Inflammatory macrophage treated with lipopolysaccharide for 1 hour (primary cell): ENCODE results near the gene TMPRSS11E.
"Not testable (repeated sequence)": the region's sequence is repeated elsewhere in the genome, so short reads cannot be mapped to it uniquely, and the experiment has no call there.

Experiments used
- DNase-seq, 2 donors: peaks; one replicate each; pipeline ENCODE4 v3.0.0-alpha.2; 2020 to 2022

TMPRSS11E gene

DNA sequence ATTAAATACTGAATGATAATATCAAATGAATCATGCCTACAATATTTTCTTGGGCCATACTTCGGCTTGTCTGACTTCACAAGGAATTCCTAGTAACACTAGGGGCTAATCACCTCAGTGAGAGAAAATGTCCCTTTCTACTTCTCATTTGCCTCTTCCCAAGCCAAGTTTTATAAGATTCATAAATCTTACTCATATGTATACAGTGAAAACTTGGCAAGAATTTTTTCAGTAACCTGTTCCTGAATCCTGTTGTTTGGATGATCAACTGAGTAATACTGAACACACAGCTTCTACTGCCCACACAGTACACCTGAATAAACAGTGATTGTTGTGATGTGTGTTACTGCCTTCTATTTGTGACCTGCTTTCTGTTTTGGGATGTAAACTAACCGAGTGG, 16.5 kb downstream of the TMPRSS11E start:
- DNase-seq = no peak

DNA sequence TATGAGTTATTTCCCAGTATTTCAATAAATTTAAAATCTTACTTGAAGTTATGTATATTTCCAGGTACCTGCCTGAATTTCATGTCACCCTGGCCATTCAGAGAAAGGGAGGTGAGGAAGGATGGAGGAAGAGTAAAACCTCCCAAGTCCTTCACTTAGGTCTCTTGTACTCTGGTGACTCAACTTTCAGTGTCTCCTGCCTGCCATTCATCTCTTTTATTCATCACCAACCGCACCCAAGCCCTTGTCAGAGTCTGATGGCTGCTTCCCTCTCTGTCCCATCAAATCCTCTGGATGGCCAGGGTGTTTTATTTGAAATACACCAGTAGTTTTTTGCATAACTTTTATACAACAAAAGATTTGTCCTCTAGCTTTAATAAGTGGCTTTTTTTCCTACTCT, 17.8 kb downstream of the TMPRSS11E start:
- DNase-seq = no peak

DNA sequence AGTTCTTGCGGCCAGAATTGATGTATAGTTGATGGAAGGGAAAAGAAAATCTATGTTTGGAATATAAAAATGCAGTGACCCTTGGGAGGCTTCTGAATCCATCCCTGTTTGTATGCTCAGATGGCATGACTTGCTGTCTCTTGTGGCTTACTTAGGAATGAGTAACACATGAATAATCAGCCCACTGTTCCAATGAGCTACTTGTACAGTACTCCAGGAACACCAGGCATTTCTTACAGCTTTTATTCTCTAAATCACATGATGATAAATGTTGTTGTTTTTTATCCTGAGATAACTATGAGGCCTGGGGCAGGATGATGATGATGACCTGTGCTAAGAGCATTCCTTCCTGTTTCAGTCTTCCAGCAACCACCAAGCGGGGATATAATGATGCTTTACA, 18.9 kb downstream of the TMPRSS11E start:
- no peak for DNase-seq

DNA sequence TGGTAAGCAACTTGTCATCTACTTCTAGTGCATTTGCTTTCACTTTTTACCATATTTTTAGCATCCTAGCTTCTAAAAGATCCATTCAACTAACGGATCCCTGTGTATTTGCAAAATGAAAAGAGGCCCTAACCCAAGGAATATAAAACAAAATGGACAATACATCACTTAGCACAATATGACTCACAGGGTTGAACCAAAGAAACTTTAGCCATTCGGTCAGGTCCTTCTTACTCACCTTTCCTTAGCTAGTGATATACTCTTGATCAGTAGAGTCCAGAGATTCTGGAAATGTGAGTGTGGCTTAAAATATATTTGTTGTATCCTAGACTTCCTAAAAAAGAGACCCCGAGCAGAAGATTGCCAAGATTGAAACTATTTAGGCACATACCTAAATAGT, 19.5 kb downstream of the TMPRSS11E start:
- no peak for DNase-seq

DNA sequence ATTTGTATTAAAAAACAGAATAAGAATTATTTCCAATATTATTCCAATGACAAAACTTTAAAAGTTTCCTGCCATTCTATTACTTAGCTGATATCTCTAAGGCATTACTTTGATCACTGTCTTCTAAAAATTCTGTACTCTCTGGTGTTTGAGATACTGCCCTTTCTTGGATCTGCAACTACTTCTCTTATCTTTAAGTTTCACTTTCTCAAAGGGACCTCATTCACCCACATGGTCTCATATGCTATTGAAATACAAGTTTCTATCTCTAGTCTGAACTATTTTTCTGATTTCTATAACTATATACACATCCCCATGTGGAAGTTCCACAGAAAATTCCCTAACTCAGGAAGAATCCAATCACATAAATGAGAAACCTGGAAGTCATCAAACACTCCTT, 22.2 kb downstream of the TMPRSS11E start:
- no peak for DNase-seq

DNA sequence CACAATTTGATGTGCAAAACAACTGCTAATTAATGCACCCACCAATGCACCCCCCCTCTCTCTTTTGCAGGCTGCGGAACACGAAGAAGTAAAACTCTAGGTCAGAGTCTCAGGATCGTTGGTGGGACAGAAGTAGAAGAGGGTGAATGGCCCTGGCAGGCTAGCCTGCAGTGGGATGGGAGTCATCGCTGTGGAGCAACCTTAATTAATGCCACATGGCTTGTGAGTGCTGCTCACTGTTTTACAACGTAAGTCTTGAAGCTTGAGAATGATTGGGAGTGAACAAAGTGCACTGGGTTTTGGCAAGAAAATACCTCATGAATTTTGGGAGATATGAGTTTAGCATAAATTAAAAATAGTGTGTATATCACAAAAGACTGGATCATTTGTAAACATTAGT, 28.9 kb downstream of the TMPRSS11E start:
- no peak for DNase-seq

DNA sequence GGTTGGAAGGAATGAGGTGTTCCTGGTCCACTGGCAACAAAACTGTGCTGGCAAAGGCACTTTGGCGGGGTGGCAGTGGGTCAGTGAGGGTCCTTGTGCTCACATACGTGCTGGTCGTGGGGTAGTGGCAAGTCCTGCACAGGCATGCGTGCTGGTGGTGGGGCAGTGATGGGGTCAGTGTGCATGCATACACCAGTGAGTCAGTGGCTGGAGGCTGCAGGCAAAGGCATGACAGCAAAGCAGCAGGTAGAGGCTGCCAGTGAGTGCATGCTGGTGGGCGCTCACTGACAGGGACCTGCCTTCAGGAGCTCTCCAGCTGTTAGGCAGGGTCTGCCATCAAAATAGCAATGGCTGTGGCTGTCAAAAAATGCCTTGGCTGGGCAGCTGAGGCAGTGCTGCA, 42.1 kb downstream of the TMPRSS11E start:
- DNase-seq = no peak

DNA sequence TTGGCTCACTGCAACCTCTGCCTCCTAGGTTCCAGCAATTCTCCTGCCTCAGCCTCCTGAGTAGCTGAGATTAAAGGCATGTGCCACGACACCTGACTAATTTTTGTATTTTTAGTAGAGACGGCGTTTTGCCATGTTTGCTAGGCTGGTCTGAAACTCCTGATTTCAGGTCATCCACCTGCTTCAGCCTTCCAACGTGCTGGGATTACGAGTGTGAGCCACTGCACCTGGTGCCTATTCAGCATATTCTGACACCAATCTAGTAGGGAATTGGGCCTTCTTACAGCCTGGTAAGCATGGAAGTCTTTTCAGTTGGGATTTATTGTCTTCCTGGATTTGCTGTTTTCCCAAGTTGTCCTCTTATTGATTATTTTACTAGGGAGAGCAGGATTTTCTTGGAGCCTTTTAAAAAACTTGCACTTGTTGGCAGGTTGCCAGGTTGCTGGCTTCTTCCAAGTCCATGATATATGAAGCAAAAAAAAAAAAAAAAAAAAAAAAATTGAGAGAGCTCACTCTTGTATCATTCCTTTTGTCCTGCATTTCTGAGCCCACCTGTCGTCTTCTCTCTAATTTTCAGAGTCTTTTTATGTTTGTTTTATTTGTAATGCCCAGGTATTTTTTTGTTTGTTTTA, 43.7 kb downstream of the TMPRSS11E start:
- no peak for DNase-seq

DNA sequence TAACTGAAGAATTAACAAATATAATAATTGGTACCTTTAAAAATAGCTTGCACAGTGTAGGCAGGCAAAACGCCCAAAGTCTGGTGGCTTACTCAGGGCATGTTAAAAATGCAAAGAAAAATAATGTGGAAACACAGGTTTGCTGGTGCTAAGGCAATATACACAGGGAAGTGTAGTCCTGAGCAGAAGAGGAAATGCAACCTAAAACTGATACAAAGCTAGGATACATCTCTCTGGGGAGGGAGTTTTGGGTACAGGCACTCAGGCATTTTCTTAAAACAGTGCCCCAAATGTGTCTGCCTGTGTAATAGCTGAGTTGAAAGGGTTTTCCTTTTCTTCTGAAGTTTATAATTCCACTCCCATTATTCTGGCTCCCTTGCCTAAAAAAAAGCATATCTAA, 47.4 kb downstream of the TMPRSS11E start:
- peak in 1 of 2 donors; percentile 8 for DNase-seq

DNA sequence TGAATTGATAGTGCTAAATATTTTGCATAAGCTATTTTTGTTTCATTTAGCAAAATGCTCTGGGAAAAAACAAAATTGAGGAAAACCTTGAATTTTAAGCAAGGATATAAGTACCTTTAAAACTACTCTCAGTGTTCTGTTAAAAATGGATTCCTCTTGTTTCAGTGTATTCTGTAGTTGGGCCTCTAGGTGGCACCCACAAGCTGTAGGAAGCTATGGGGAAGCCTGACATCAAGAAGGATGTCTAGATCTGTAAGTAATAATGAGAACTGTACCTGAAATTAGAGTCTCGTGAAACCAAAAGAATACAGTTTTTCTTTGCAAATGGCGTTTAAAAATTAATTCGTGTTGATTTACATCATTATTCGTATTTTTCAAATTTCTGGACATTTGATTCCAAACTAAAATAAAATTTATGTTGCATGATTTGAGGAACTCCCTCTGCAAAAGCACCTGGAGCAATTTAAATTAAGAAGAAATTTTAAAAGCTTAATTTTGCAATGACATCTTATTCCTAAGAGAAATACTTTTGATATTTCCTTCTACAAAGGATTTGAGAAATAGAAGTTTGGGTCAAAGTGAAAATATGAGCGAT, 51.2 kb downstream of the TMPRSS11E start:
- peak; percentile 39 to 66 for DNase-seq

DNA sequence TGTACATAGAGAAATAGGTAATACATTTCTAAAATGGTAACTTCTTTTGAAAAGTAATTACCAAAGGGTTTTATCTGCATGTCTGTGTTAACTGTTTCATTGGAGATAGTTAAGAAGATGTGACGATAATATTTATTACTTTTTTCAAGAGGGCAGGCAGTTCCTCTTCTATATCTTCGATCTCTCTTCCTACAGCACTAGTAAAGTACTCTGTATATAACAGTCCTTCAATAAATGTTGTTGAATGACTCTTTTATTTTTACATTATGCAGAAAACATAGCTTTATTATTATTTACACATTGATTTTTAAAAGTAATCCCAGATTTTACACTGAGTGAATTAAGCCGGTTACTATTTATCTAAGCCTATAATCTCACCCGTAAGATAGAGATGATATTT, 51.8 kb downstream of the TMPRSS11E start:
- no peak for DNase-seq

DNA sequence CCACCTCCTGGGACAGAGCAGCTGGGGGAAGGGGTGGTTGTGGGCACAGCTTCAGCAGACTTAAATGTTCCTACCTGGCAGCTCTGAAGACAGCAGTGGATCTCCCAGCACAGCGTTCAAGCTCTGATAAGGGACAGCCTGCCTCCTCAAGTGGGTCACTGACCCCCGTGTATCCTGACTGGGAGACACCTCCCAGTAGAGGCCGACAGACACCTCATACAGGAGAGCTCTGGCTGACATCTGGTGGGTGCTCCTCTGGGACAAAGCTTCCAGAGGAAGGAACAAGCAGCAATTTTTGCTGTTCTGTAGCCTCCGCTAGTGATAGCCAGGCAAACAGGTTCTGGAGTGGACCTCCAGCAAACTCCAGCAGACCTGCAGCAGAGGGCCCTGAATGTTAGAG, 56.2 kb downstream of the TMPRSS11E start:
- not testable (repeated sequence) for DNase-seq

DNA sequence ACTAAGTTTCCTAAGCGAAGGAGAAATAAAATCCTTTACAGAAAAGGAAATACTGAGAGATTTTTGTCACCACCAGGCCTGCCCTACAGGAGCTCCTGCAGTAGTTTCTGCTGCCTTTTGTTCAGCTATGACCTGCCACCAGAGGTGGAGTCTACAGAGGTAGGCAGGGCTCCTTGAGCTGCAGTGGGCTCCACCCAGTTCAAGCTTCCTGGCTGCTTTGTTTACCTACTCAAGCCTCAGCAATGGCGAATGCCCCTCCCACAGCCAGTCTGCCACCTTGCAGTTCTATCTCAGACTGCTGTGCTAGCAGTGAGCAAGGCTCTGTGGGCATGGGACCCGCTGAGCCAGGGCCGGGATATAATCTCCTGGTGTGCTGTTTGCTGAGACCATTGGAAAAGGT, 57.6 kb downstream of the TMPRSS11E start:
- DNase-seq = not testable (repeated sequence)

DNA sequence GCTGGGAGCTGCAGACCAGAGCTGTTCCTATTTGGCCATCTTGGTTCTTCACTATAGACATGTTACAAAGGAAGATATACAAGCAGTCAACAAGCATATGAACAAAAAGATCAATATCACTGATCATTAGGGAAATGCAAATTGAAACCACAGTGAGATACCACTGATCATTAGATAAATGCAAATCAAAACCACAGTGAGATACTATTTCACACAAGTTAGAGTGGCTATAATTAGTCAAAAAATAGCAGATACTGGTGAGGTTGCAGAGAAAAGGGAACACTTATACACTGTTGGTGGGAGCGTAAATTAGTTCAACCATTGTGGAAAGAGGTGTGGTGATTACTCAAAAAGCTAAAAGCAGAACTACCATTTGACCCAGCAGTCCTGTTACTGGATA, 58.2 kb downstream of the TMPRSS11E start:
- not testable (repeated sequence) for DNase-seq

DNA sequence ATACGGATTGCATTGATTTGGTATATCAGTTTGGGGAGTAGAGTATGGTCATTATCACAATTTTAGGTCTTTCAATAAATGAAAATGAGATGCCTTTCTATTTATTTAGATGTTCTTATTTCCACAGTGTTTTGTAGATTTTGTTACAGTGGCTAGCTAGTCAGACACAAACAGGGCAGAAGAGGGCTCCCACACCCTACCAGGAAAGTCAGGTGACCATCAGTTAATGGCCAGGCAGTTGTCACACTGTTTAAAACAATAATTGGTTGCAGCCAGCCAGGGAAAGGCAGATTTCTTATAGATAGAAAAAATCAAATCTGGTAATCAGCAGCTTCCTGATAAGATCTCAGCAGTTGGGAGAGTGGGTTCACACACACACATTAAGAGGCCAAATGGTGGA, 71.6 kb downstream of the TMPRSS11E start:
- DNase-seq = no peak

DNA sequence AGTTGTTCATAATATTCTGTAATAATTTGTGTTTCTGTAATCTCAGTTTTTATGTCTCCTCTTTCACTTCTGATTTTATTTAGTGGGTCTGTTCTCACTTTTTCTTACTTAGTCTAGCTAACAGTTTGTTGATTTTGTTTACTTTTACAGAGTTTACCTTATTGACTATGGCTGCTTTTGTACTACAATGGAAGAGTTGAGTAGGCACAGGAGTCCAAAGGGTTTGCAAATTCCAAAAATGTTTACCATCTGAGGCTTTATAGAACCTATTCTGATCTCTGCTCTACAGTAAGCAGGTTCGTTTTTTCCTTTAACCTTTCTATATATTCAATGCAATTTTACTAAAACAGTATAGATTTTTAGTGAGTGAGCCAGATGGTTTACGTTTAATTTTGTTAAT, 73.7 kb downstream of the TMPRSS11E start:
- DNase-seq = no peak

DNA sequence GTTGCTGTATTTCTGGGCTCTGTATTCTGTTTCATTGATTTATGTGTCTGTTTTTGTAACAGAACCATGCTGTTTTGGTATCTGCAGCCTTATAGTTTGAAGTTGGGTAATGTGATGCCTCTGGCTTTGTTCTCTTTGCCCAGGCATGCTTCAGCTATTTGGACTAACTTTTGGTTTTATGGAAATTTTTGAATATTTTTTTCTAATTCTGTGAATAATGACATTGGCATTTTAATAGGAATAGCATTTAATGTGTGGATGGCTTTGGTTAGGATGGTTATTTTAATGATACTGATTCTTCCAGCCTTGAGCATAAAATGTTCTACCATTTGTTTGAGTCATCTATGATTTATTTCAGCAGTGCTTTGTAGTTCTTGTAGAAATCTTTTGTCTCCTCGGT, 75.0 kb downstream of the TMPRSS11E start:
- not testable (repeated sequence) for DNase-seq

DNA sequence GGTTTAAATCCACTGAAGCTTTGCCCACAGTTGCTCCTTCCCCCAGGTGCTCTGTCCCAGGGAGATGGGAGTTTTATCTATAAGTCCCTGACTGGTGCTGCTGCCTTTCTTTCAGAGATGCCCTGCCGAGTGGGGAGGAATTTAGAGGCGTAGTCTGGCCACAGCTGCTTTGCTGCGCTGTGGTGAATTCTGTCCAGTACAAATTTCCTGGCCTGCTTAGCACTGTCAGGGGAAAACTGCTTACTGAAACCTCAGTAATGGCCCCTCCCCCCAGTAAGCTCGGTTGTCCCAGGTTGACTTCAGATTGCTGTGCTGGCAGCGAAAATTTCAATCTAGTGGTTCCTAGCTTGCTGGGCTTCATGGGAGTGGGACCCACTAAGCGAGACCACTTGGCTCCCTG, 88.7 kb downstream of the TMPRSS11E start:
- DNase-seq = no peak

DNA sequence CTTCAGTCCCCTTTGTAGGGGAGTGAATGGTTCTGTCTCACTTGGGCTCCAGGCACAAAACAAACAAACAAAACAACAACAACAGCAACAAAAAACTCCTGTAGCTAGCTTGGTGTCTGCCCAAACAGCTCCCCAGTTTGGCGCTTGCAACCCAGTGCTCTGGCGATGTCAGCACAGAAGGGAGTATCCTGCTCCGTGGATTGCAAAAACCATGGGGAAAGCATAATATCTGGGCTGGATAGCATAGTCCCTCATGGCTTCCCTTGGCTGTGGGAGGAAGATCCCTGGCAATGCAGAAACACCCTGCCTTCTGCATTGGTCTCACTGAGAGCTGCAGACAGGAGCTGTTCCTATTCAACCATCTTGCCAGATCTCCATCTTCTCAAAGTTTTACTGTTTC, 89.1 kb downstream of the TMPRSS11E start:
- DNase-seq = no peak

DNA sequence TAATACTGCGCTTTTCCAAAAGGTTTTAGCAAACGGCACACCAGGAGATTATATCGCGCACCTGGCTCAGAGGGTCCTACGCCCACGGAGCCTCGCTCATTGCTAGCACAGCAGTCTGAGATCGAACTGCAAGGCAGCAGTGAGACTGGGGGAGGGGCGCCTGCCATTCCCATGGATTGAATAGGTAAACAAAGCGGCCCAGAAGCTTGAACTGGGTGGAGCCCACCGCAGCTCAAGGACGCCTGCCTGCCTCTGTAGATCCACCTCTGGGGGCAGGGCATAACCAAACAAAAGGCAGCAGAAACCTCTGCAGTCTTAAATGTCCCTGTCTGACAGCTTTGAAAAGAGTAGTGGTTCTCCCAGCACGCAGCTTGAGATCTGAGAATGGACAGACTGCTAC, 95.5 kb downstream of the TMPRSS11E start:
- DNase-seq = not testable (repeated sequence)
